HG02763 (cell line): ENCODE measurements around the gene PARD3.
"Not testable (repeated sequence)": the region's sequence is repeated elsewhere in the genome, so short reads cannot be mapped to it uniquely, and the experiment has no call there.

Experiments
- ATAC-seq: cut with Tn5 transposase; IDR thresholded peaks from one replicate; pipeline ENCODE4 v1.9.1; 2021; ENCODE audit warnings: mild to moderate bottlenecking, moderate library complexity; ENCODE audit not compliant: unreplicated experiment

PARD3 gene

DNA sequence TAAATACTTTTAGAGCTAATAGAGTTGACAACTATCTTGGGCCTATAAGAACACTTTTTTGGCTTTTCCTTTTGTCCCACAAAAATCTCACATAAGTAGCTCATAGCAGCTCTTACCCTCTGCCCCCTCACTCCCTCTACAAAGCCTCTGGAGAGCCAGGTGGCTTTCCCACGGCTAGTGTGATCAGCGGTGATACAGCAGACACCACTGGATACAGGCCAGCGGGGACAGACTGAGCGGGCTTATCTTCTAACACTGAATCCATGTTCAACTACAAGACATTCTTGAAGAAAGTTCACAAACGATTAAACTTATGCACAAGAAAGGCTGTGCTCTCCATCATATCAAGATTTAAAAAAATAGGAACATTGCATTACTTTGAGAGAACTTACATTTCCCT is 377.2 kb downstream of the PARD3 start:
- no peak for ATAC-seq

DNA sequence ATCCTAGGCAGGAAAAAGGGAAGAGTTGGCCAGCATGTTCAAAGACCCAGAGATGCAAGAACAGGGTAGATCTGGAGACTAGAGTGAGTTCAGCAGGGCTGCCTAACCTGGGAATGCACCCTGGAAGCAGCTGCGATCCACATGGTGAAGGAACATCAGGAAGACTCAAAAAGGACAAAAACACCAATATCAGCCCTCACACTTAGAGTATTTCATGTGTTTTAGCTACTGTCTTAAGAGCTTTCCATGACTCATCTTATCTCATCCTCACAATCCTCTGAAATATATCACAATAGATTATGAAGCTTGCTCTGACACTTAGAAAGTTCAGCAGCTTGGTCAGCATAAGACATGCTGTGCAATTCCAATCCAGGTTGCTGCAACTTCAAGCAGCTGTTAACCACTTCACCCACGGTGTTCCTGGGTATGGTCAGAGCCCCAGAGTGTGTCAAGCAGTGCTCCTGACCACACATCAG is 380.9 kb downstream of the PARD3 start:
- ATAC-seq = no peak

- no peak for ATAC-seq
These were observed 381.6 kb downstream of the PARD3 start for GRCh38 chr10:34433241-34434076.

- ATAC-seq = no peak
These were observed 382.5 kb downstream of the PARD3 start for GRCh38 chr10:34432589-34432988.

GRCh38 chr10:34430685-34431084 is 384.4 kb downstream of the PARD3 start:
- no peak for ATAC-seq

DNA sequence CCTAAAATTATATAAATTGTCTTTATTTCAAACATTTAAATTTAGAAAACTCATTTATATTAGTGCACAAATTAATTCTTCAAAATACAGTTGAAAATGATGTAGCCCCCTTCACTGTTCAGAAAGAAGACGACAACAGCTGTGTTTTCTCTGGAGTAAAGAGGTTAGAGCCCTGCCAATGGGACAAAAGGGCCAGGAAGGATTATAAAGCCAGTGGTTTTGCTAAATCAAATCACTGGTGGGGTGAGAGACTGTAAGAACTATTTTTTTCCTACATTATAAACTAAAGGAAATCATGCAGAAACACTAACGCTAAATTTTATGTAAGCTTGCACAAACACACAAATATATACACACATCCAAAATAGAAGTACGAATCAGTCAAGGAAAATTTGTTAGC is 386.6 kb downstream of the PARD3 start:
- ATAC-seq = no peak

- no peak for ATAC-seq
These were observed 387.2 kb downstream of the PARD3 start for GRCh38 chr10:34427911-34428216.

GRCh38 chr10:34427158-34427910 is 387.8 kb downstream of the PARD3 start:
- ATAC-seq = not testable (repeated sequence)

DNA sequence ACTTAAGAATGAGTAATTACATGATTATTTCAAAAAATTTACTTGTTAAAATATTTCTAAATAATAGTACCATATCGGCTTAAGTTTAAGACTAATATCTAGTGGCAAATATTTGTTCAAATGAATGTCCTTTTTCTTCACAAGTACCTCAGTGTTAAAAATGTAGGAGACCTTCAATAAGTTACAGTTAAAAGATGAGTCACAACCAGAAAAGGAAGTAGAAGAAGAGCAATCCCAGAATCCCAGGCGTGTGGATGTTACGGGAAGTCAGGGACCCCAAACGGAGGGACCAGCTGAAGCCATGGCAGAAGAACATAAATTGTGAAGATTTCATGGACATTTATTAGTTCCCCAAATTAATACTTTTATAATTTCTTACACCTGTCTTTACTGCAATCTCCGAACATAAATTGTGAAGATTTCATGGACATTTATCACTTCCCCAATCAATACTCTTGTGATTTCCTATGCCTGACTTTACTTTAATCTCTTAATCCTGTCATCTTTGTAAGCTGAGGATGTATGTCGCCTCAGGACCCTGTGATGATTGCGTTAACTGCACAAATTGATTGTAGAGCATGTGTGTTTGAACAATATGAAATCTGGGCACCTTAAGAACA is 388.4 kb downstream of the PARD3 start:
- not testable (repeated sequence) for ATAC-seq

GRCh38 chr10:34426041-34426440 is 389.1 kb downstream of the PARD3 start:
- no peak for ATAC-seq

GRCh38 chr10:34423673-34424625 is 391.1 kb downstream of the PARD3 start:
- no peak for ATAC-seq

GRCh38 chr10:34420795-34421194 is 394.3 kb downstream of the PARD3 start:
- ATAC-seq = no peak

GRCh38 chr10:34420273-34420672 is 394.8 kb downstream of the PARD3 start:
- no peak for ATAC-seq

DNA sequence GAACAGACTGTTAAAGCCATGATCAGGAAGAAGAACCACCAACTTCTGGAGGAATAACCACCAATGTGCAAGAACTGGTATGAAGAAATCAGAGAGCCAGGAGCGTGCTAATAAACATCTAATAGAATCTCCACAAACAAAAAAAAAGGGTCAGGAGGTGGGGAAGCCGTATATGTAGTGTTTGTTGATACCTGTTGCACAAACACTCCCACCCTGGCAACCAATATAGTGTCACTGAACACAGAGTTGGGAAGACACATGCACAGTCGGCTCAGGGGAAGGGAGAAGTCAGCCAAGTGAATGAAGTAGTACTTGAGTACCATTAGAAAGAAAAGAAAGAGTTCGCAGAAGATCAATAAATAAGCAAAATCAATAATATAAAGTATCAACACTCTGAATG is 400.1 kb downstream of the PARD3 start:
- no peak for ATAC-seq

- no peak for ATAC-seq
These were observed 401.1 kb downstream of the PARD3 start for GRCh38 chr10:34413756-34414587.

DNA sequence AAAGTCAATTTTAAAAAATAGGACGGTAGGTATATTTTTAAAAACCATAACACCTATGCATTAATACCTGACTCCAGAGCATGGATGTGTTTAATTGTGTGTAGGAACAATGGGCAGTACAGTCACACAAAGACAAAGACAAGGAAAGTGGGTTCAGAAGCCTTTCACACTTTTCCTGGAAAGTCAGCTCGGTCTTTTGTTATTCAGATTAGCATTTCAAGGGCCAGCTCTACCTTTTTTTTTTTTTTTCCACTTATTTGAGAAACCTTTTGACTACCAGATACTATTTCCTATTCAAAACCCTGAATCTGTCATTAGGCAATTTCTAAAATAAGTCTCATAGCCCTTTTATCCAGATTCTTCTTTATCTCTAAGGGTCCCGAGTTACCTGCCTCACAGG is 401.9 kb downstream of the PARD3 start:
- no peak for ATAC-seq

DNA sequence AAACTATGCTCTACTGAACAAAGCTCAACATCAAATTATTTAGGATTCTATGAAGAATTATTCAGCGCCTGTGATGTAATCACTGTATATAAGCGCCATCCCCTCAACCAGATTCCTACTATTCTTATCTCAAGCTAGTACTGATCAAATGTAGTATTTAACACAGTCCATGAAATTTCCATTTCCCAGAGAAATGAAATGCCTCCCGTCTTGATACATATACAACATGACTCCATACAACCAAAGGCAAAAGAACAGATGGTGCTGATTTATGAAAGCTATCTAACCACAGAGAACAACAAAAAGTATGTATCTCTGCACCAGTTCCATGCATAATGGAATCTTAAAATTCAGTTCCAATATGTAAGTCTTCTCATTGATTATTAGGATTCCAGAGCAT is 406.1 kb downstream of the PARD3 start:
- no peak for ATAC-seq

GRCh38 chr10:34408381-34408780 is 406.7 kb downstream of the PARD3 start:
- no peak for ATAC-seq

GRCh38 chr10:34407324-34407805 is 407.7 kb downstream of the PARD3 start:
- no peak for ATAC-seq
